NCI-H146 (cell line): ENCODE measurements around the gene DCUN1D5.

Experiments used
- DNase-seq: peaks from one replicate; lab custom pipeline; 2025; lab: John Stamatoyannopoulos, UW

DCUN1D5 gene

GRCh38 chr11:103091801-103092524 lies at the start of gene DCUN1D5:
Gene DCUN1D5, minus strand, starts transcription at chr11:103092160. Its CDS starts 288 bp downstream, at chr11:103091872.
- DNase-seq: peak; percentile 95

DNA sequence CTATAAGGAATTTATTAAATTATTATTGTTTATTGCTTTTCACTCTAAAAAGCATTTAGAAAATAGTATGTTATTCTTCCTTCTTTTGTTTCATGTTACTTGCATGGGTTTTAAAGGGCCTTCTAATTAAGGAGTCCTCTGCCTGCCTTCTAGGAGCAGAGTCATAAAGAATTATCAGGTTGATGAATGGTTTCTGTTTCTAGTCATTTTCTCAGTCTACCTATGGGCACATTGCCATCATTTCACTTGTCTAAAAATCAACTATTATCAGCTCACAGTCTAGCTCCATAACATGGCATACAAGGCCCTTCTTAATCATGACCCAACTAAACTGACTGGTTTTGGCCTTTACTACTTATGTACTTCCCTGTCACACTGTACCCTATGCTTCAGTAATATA lies 33.5 kb upstream of the DCUN1D5 start:
- no peak for DNase-seq

GRCh38 chr11:103114836-103115235 lies 22.9 kb upstream of the DCUN1D5 start:
- DNase-seq: no peak

- DNase-seq: no peak
These were observed 20.4 kb upstream of the DCUN1D5 start for GRCh38 chr11:103112364-103112763.

GRCh38 chr11:103111400-103111799 lies 19.4 kb upstream of the DCUN1D5 start:
- no peak for DNase-seq

DNA sequence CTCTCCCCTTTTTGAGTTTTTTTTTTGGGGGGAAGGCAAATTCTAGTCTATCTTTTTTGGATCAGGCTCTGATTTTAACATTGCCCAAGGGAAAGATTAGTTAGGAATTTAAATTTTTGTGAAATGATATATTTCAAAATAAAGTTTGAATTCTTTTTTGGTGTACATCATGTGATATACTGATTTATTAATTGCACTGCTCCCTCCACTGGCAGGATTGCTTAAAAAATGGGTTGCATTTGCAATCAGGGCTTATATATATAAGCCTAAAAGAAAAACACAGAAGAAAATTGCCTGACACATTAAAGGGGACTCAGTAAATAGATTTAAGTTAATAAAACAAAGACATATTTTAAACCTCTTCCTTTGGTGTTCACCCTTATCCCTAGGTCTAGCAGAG lies 18.4 kb upstream of the DCUN1D5 start:
- DNase-seq: no peak

GRCh38 chr11:103109818-103110388 lies 17.9 kb upstream of the DCUN1D5 start:
- DNase-seq: peak; percentile 19

DNA sequence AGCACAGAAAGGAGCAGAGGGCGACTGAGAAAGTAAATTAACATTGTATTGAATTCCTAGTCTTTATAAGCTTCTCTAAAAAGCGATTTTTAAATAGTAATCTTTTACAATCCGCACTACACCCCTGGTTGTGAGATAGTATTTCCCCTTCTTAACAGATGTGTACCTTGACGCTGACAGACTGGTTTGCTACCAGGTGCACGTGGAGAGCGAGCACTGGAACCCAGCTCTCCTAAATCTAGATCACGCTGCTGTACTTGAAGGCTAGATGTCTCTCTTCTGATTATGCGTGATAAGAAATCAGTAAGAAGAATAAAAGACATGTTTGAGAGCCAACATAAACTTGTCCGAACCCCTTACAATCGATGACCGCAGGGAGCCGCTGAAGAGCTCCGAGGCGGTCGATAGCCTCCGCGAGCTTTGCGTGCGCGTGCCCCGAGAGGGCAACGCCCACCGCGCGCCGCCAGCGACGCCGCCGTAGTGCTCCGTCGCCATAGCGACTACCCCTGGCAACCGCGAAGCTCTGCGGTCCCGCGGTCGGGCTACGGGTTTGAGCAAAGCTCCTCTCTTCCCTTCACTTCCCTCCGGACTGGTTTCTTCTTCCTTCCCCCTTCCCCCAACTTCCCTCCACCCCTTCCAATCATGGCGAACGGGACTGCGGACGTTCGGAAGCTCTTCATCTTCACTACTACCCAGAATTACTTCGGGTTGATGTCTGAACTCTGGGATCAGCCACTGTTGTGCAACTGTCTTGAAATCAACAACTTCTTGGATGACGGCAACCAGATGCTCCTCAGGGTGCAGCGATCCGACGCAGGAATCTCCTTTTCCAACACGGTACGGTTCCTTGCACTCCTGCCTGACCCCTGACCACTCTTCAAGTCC lies 17.2 kb upstream of the DCUN1D5 start, which contains the start of gene DYNC2H1:
DYNC2H1 (plus strand) TSS at position 494 of the 885 bp plus-strand sequence; CDS start at position 643, 149 bp downstream.
- DNase-seq: peak; percentile 88

GRCh38 chr11:103097279-103097678 lies 5.3 kb upstream of the DCUN1D5 start:
- no peak for DNase-seq

GRCh38 chr11:103091064-103091800 lies 728 bp downstream of the DCUN1D5 start:
- DNase-seq: peak; percentile 70

DNA sequence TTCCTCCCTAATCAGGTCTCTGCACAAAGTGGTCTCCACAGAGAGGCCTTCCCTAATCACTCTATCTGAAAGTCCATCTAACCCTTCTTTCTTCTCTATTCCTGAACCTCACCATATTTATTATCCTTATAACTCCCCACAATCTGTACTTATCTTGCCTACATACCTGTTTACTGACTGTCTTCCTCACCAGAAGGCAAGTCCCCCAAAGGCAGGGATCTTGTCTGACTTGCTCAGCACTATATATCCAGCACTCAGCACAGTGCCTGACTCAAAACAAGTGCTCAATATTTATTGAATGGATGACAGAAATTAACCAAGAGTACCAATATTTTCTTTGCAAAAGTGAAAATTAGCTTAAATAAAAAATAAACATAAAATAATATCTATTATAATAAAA lies 5.5 kb downstream of the DCUN1D5 start:
- no peak for DNase-seq

- DNase-seq: no peak
These were observed 6.1 kb downstream of the DCUN1D5 start for GRCh38 chr11:103085758-103086365.

- DNase-seq: no peak
These were observed 12.1 kb downstream of the DCUN1D5 start for GRCh38 chr11:103079833-103080232.

DNA sequence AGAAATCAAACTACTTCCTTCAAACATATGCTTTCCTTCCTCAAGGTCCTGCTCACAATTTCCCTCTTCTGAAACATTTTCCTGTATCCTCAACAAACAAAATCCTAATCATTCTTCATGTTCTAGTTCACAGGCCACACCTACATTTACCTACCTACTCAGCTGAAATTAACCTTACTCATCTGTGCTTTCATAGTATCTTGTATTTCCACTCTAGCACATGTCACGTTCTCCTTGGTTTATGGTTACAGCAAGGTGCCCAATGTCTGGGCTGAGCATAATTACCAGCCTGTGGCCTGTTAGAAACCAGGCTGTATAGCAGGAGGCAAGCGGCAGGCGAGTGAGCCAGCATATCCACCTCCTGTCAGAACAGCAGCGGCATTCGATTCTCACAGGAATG lies 13.2 kb downstream of the DCUN1D5 start:
- no peak for DNase-seq

- no peak for DNase-seq
These were observed 14.4 kb downstream of the DCUN1D5 start for GRCh38 chr11:103077554-103077953.

DNA sequence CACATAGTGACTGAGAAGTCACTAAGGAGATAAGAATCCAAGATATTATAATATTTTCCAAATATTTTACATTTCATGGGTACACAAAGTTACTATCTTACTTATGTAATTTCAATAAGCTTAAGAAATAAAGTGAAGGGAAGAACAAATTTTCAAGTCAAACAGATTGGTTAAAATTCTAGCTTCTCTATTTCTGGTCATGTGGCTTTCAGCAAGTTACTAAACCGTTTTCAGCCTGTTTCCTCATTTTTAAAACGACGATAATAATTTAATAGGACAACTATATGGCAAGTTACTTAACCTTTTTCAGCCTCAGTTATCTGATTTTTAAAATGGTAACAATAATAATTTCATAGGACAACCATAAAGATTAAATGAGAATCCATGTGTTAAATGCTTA lies 15.6 kb downstream of the DCUN1D5 start:
- DNase-seq: no peak

GRCh38 chr11:103071008-103071407 lies 21.0 kb downstream of the DCUN1D5 start:
- DNase-seq: no peak

DNA sequence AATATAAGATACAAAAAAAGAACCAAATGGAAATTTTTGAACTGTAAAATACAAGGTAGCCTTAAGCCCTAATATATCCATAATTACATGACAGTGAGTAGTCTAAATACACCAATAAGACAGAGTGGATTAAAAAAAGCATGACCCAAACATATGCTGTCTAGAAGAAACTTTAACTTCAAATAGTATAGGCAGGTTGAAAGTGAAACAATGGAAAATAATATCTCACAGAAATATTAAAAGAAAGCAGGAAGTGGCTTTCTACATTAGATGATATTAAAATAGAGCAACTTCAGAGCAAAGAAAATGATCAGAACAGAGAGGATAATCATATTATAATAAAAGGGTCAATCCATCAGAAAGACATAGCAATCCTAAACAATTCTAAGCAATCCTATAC lies 21.8 kb downstream of the DCUN1D5 start:
- DNase-seq: no peak

DNA sequence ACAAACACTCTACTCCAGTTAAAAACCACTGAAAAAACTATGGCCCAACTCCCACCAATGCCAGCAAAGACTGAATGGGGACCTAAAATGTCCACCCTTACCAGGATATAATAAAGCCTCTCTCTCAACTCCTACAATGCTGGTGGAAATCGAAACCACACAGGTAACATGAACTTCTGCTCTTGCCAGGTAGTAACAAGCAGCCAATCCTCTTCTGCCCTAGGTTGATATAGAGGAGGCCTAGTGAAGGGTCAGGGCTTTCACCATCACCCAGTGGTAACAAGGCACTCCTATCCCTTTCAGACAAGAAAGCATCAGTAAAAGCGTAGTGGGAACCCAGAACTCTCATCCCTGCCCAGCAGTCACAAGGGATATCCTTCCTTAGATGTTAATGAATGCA lies 22.6 kb downstream of the DCUN1D5 start:
- DNase-seq: no peak

DNA sequence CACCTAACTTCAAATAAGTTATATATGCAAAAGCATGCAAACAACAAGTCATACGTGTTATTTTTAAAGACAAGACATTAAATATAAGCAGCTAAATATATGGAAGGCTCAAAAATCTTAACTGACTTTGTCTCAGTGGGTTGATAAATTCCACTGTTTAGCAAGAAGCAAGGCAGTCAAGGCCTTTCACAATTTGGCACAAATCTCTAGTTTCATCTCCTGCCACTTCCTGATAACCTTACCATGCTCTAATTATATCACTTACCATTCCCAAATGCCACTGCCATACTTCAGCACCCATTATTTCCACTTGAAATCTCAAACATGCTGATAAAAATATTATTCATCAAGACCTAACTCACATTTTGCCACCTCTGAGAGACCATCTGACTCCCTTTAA lies 24.8 kb downstream of the DCUN1D5 start:
- no peak for DNase-seq

DNA sequence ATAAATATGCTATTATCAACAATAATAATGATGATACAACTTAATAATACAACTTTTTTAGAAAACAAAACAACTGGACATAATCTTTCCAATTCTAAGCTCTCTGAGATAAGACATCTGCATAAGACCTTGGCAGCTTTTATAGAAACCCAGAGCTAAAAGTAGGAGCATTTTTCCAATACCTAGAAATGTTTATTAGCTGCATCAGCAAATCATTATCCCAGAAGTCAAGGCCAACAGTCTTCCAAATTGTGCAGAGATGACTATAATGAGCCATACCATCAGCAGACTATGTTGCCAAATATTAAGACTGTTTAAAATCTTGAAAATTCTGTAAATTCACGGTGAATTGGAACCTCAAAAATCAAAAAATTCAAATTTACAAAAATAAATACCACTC lies 30.3 kb downstream of the DCUN1D5 start:
- DNase-seq: no peak
